Kidney glomerular epithelial cell (primary cell): ENCODE data around the gene LRRC56.
"Not testable (repeated sequence)": the region's sequence is repeated elsewhere in the genome, so short reads cannot be mapped to it uniquely, and the experiment has no call there.

Source experiments
- DNase-seq: peaks from one replicate; lab custom pipeline; 2025; lab: John Stamatoyannopoulos, UW

LRRC56 gene

GRCh38 chr11:501683-502287 is 35.5 kb upstream of the LRRC56 start:
- no peak for DNase-seq

DNA sequence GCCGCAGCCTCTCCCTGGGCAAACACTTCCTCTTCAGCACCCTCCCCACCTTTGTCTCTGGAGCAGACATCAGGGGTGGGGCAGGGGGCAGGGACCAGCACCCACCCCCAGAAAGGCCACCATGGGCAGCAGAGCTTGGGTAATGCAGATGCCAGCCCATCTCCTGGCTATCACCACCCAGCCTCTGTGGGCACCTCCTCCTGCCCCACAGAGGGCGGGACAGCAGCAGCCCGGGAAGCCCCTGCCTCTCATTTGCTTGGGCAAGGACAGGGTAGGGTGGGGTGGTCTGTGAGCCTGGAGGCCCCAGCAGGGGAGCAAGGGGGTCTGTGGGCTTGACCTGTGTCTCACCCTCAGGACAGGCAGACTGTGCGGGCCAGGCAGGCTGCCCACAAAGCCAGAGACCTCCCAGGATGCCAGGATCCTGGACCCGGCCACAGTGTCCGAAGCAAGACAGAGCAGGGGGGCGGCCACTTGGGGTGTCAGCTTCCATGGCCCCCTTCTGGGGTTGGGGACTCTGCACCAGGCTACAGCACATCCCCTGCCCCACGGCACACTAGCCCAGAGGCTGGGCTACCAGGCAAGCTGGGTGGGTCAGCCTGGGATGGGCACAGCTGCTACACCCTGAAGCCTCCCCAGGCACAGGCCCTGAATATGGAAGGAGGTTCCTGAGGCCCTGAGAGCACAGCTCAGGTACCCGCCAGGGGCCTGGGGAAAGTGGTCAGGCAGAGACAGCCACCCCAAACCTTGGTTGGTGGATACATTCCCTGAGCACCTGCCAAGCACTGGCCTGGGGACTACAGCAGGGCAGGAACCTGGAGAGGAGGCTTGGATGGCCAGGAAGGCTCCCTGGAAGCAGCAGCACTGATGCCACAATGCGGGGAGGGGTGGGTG is 34.8 kb upstream of the LRRC56 start:
- DNase-seq: no peak

DNA sequence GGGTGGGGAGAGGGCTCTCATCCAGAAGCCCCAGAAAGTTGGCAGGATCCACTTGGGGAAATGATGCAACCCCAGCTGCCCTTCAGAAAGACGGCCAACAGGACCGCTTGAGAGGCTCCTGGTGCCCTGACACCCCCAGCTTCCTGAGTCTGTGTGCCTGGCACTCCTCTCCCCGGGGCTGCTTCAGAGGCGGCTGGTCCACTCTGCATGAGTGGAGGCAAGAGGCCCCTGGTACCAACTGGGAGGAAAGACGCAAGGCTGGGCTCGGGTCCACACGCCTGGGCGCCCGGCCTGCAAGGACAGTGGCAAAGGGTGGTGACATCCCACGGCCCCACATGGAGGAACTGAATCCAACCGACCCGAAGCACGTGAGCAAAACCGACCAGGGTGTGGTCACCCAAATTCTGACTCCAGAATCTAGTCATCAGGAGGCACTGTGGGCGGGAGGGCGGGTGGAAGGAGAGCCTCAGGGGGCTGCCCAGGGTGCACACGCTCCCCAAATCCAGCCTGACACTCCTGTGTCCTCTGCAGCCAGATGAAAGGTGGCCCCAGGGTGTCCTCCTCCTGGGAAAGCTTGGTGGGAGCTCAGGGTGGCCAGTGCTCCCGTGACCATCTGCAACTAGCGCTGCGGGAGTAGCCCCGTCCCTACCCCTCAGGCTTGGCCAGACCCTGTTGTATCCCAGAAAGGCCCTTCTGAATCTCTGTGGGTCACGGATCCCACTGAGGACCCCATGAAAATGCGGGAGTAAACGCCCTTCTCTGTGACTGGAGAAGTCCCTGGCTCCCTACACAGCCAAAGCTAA is 33.9 kb upstream of the LRRC56 start:
- DNase-seq: no peak

GRCh38 chr11:504053-504993 is 33.0 kb upstream of the LRRC56 start:
- no peak for DNase-seq

DNA sequence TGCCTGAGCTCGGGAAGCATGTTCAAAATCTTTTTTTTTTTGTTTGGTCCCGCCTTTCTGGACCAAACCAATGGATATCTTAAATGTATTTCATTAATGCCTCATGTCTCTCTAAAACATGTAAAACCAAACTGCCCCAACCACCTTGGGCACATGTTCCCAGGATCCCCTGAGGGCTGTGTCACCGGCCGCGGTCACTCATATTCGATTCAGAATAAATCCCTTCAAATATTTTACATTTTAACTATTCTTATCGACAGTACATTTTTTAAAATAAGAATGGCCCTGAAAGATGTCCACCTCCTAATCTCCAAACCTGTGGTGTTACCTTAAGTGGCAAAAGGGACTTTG is 32.4 kb upstream of the LRRC56 start:
- DNase-seq: no peak

DNA sequence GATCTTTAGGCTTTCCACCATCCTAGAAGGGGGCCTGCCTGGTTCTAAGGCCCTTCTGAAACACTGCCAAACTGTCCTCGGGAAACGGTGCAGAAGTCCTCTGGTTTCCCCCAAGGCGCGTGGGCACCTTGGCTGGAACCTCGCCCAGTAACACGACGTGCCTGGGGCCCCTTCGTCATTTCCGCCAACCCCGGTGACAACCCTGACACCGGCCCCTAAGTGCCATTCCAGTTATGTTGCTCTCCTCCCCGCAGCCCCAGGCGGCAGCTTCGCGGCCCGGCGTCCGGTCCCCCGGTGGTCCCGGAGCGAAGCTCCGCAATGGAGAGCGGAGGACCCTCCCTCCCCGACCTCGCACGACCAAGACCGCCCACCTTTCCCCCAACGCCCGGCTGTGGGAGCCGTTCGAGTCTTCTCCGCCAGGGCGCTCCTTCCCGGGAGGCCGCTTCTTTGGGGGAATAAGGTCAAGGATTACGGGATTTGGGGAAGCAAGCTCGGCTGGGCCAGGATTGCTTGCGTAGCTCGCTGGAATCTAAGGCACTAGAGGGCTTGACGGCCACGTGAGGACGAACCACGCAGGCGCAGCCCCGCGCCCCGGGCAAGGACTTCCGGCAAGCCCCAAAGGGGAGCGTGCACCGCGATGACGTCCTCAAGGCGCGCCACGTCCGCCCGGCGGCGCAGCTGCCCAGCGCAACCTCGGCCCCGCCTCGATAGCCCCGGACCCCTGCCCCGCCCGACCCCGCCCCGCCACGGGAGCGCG is 30.9 kb upstream of the LRRC56 start:
- peak; percentile 89 for DNase-seq

GRCh38 chr11:506995-507726 is 30.2 kb upstream of the LRRC56 start, which contains the start of gene RNH1:
Gene RNH1 (minus strand): TSS chr11:507242. CDS start chr11:502162, 5,080 bp downstream.
- peak; percentile 89 for DNase-seq

GRCh38 chr11:507727-508515 is 29.4 kb upstream of the LRRC56 start:
- DNase-seq: no peak

- no peak for DNase-seq
These were observed 28.4 kb upstream of the LRRC56 start for GRCh38 chr11:508956-509355.

DNA sequence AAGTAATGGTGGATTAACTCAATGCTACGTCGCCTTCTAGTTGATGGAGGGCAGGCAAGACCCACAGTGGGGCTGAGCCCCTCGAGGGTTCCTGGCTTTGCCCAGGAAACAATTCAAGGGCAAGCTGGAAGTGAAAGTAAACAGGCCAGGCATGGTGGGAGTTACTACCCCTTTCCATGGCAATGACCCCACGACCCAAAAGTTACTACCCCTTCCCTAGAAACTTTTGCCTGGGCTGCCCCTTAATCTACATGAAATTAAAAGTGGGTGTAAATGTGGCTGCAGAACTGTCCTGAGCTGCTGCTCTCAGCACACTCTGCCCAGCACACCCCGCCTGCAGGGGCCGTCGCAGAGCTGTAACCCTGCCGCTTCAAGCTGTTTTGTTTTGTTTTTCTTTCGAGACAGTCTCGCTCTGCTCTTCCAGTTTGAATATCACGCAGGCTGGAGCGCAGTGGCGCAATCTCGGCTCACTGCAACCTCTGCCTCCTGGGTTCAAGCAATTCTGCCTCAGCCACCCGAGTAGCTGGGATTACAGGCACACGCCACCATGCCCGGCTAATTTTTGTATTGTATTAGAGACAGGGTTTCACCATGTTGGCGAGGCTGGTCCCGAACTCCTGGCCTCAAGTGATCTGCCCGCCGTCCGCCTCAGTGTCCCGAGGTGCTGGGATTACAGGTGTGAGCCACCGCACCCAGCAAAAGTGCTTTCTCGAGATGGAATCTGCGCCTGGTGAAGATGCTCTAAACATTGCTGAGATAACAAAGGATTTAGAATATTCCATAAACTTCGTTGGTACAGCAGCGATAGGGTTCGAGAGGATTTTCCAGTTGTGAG is 24.3 kb upstream of the LRRC56 start:
- DNase-seq: no peak

DNA sequence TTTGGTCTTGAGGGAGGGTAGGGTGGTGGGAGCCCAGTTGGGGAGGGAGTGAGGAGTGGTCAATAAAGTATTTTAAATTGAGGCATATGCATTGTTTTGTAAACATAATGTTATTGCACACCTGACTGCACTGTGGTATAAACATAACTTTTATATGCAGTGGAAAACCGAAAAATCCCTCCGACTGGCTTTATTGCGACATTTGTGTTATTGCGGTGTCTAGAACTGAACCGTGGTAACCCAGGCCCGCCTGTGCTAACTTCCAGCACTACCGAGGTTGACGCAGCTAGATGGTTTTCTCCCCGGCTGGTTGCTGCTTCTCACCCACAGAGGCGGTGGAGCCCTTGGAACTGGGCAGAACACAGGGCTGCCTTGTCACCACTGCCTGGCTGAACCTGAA is 22.7 kb upstream of the LRRC56 start:
- DNase-seq: no peak

GRCh38 chr11:515131-515530 is 22.2 kb upstream of the LRRC56 start:
- DNase-seq: no peak

- no peak for DNase-seq
These were observed 20.9 kb upstream of the LRRC56 start for GRCh38 chr11:516400-516799.

GRCh38 chr11:516918-517685 is 20.2 kb upstream of the LRRC56 start:
- not testable (repeated sequence) for DNase-seq

GRCh38 chr11:518463-519202 is 18.7 kb upstream of the LRRC56 start:
- peak; percentile 88 for DNase-seq

DNA sequence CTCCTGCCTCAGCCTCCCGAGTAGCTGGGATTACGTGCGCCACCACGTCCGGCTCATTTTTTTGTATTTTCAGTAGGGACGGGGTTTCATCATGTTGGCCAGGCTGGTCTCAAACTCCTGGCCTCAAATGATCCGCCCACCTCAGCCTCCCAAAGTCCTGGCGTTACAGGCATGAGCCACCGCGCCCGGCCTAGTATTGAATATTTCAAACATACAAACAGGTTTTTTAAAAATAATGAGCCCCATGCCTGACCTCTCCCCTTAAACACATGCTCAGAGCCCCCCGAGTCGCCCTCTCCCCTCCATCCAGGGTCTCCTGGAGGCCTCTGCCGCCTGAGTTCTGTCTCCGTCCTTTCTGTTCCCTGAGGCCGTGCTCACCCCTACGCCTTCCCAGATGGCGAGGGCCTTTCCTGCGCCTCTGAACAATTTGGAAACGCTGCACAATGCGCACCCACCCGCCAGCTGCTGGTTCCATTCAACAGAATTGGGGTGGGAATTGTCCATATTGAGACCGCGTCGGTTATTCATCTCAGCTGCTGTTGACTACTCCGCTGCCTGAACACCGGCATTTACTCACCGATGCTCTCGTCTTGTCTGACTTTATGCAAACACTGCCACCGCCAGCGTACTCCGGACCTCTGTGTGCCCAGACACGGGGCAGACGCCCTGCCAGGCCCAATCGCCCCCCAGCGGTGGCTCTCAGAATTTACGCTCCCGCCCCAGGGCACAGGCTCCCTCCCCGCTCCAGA is 16.7 kb upstream of the LRRC56 start:
- DNase-seq: no peak
